T-helper 1 cell (primary cell): ENCODE results near the gene ASCC1.
"Not testable (repeated sequence)": the region's sequence is repeated elsewhere in the genome, so short reads cannot be mapped to it uniquely, and the experiment has no call there.

Experiments
- DNase-seq, 5 donors: peaks; one replicate each; pipeline ENCODE4 v3.0.0-alpha.2; 2012 to 2020

The ASCC1 gene

DNA sequence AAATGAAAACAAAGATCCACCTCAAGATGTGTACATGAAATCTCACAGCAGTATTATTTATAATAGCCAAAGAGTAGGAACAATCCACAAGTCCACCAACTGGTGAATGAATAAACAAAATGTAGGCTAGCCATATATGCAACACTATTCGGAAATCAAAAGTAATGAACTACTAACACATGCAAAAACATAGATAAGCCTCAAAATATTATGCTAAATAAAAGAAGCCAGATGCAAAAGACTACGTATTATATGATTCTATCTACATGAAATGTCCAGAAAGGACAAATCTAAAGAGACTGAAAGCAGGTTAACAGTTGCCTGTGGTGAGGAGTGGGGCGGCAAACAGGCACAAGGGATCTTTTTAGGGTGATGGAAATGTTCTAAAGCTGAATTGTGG is 49.0 kb downstream of the ASCC1 start:
- no peak for DNase-seq

DNA sequence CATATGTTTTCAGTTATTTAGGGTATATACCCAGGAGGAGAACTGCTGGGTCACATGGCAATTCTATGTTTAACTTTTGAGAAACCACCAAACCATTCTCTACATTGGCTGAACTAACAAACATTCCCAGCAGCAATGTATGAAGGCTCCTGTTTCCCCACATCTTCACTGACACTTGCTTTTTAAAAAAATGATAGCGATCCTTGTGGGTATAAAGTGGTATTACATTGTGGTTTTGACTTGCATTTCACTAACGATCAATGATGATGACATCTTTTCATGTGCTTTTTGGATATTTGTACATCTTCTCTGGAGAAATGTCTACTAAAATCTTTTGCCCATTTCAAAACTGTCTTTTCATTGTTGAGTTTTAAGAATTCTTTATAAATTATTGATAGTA is 51.5 kb downstream of the ASCC1 start:
- peak in 1 of 5 donors; percentile 31 for DNase-seq

DNA sequence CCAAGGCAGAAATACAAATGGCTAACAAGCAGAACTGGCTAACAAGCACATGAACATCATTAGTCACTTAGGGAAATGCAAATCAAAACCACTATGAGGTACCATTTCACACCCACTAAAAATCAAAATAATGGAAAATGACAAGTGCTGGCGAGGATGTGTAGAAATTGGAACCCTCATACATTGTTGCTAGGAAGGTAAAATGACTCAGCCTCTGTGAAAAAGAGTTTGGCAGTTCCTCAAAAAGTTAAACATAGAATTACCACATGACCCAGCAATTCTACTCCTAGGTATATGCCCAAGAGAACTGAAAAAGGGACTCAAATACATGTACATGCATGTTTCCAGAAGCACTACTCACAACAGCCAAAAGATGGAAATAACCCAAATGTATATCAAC is 53.1 kb downstream of the ASCC1 start:
- peak in 1 of 5 donors; percentile 63 for DNase-seq

DNA sequence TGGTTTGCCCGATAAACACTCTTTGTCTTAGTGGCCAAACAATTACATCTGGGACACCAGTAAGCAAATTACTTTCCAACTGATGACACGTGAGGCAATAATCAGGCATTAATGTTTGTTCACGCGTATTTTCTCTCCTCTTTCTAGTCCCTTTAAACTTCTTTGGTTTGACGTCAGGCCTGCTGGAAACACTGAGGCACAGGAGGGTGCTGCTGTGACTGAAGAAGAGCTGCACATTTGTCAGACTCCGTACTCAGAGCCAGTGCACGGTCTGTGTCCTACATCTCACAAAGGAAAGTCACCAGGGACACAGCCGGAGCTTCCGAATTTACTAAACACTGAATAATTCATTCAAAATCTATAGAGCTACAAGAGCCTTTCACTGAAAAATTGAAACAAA is 57.9 kb downstream of the ASCC1 start:
- DNase-seq = no peak

DNA sequence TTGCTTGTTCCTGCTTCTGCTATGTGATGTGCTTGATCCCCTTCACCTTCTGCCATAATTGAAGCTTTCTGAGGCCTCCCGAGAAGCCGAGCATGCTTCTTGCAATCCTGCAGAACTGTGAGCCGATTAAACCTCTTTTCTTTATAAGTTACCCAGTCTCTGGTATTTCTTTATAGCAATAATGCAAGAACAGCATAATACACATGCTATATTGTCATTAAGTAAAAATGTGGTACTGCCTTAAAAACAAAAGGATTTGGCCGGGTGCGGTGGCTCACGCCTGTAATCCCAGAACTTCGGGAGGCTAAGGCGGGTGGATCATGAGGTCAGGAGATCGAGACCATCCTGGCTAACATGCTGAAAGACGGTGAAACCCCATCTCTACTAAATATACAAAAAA is 59.9 kb downstream of the ASCC1 start:
- no peak for DNase-seq

DNA sequence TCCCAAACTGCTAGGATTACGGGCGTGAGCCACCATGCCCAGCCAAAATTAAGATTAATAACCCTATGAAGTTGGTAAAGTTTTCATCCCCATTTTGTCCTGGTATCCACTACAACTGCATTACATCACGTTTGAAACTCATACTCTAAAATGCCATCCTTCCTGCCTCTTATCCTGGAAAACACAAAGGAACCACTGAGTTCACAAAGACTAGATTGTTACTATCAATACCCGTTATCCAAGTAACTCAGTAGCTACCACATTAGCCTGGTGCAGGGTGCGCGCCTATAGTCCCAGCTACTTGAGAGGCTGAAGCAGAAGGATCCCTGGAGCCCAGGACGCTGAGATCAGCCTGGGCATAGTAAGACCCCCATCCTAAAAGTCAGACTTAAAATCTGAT is 63.8 kb downstream of the ASCC1 start:
- no peak for DNase-seq

DNA sequence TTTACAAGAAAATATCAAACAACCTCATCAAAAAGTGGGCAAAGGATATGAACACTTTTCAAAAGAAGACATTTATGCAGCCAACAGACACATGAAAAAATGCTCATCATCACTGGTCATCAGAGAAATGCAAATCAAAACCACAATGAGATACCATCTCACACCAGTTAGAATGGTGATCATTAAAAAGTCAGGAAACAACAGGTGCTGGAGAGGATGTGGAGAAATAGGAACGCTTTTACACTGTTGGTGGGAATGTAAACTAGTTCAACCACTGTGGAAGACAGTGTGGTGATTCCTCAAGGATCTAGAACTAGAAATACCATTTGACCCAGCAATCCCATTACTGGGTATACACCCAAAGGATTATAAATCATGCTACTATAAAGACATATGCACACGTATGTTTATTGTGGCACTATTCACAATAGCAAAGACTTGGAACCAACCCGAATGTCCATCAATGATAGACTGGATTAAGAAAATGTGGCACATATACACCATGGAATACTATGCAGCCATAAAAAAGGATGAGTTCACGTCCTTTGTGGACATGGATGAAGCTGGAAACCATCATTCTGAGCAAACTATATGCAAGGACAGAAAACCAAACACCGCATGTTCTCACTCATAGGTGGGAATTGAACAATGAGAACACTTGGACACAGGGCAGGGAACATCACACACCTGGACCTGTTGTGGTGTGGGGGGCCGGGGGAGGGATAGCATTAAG is 65.2 kb downstream of the ASCC1 start:
- not testable (repeated sequence) for DNase-seq

DNA sequence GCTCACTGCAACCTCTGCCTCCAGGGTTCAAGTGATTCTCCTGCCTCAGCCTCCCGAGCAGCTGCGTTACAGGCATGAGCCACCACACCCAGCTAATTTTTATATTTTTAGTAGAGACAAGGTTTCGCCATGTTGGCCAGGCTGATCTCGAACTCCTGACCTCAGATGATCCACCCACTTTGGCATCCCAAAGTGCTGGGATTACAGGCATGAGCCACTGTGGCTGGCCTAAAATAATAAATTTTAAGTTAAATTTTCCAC is 68.8 kb downstream of the ASCC1 start:
- not testable (repeated sequence) for DNase-seq

DNA sequence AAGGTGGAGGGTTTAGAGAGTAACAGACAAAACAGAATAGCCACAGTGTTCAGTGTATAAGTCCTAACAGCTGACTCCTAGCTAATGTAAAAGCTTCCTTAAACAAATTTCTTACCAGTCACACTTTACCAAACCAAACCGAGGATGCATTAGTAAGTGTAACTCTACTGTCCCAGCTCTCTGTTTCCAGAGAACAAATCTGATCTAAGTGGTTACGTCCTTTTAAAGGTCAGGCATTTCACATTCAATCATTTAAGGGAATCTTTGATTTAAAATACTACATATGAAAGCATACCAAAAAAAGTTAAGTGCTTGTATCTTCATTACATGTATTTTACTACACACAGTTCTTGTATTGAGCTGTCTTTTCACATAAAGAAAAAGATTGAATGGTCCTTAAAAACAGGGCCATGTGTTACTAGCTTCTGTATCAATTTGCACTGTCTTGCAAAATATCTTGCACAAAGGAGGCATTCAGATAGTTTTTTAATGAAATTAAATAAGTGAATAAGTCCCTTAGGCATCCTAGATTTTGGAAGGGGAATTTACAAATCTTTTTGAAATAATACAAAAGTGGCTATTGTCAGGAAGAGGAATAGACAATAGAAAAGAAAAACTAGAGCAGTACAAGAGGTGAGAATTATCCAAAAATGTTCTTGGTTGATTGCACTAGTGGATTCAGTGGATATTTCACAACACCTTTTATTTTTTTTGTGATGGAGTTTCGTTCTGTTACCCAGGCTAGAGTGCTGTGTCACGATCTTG is 69.3 kb downstream of the ASCC1 start:
- DNase-seq = no peak

DNA sequence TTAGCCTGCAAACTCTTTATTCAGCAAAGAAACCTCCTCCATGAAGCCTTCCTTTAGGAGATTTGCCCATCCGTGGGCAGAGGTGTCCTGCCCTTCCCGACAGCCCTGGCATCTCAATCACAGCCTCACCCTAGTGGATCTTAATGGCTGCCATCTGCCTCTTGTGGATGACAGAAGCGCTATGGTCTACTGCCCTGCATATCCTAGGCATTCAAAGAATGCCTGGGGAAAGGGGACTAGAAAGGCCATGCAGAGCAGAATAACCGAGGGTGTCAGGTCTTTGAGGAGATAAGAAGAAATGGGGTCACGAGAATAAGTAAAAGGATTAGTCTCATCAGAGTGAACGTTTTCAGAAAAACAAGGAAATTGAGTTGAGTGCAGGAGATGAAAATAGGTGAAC is 70.0 kb downstream of the ASCC1 start:
- DNase-seq = no peak

DNA sequence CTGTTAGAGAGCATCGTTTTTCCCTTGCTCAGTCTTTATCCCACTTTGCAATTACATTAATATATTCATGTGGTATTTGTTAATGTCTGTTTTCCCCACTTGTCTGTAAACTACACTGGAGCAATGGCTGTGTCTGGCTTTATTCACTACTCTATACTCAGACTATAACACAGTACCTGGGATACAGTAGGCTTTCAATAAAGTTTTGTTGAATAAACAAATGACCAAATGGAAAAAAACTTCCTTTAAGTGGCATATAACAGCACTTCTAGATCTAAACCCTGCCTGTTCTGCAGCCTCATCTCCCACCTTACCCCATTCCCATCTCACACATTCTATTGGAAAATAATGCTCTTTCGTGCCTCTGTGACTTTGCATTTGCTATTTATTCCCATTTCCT is 70.4 kb downstream of the ASCC1 start:
- DNase-seq = no peak

DNA sequence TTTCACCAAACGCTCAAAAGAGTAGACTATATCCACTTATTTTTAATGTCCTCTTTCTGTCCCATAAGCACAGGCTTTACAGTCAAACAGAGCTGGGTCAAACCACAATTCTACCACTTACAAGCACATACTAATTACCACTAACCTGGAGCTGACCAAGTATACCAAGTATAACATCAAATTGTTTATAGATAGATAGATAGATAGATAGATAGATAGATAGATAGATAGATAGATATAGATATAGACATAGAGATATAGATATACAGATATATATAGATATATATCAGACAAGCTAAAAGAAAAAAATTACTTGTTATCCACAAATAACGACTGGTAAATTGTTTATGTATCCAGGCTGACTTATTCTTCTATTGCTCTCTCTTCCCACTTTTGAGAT is 75.2 kb downstream of the ASCC1 start:
- DNase-seq = no peak

DNA sequence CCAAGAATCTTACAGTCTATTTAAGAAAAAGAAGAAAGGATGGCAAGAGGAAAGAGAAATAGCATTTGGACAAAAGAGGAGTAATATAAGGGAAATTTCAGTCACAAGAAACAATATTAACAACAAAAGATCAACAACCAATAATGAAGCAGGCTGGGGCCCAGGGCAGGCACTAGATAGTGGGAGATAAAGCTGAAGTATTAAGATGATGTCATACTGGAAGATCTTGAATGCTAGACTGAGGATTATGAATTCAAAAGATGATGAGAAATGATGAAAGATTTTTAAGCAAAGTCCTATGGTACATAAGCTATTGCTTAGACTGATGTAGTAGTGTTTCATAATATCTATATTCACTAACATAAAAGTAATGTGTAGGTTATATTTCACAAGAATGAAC is 75.9 kb downstream of the ASCC1 start:
- no peak for DNase-seq

DNA sequence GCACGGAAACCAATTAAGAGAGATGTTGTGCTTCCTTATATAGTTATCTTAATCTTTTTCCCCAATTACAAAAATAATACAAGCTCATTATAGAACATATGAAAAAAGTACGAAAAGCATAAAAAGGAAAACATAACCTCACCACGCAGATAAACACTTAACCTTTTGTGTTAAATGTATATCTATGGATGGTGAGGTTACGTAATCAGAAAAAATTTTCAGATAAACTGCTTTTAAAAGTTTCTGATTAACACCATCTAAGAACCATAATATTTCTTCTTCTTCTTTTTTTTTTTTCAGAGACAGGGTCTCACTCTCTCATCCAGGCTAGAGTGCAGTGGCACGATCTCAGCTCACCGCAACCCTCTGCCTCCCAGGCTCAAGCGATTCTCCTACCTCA is 78.5 kb downstream of the ASCC1 start:
- no peak for DNase-seq

DNA sequence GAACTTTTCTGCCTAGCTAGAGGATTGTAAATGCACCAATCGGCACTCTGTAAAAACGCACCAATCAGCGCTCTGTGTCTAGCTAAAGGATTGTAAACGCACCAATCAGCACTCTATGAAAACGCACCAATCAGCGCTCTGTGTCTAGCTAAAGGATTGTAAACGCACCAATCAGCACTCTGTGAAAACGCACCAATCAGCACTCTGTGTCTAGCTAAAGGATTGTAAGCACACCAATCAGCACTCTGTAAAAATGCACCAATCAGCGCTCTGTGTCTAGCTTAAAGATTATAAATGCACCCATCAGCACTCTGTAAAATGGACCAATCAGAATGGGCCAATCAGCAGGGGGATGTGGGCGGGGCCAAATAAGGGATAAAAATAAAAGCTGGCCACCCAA is 79.9 kb downstream of the ASCC1 start:
- DNase-seq = not testable (repeated sequence)

DNA sequence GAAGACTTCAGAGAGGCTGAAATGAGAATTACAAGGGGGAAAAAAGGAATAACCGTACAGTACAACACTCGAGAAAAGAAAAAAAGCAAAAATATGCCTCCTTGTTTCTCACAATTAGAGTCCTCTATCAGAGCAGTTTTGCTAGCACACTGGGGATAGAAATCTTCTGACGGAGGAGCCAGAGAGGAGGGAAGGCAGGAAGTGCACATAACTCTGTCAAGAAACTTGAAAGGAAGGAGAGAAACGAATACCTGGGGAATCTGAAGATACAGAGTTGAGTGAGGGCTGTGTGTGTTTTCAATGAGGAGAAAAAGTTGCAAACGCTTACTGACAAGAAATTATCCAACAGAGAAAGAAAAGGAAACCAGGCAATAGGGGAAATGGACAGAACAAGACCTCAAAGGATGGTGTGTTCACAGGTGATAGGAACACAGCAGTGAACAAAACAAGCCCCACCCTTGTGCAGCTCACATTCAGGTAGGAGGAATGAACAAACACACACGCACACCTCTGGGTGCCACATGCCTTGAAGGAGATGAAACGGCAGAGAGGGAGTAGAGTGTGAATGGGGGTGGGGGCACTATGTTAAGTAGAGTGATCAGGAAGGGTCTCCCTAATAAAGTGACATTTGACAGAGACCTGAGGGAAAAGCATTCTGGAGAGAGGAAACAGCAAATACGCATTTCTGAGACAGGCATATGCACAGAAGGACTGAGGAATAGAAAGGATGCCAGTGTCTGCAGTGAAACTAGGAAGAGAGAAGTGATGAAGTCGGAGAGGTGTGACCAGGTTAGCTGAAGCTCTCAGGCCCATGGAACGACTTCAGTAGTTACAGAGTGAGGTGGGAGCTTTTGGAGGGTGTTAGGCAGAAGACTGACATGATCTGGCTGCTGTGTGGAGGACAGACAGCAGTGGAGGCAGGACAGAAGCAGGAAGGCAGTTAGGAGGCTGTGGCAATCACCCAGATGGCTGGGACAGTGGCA is 81.0 kb downstream of the ASCC1 start:
- DNase-seq = no peak

DNA sequence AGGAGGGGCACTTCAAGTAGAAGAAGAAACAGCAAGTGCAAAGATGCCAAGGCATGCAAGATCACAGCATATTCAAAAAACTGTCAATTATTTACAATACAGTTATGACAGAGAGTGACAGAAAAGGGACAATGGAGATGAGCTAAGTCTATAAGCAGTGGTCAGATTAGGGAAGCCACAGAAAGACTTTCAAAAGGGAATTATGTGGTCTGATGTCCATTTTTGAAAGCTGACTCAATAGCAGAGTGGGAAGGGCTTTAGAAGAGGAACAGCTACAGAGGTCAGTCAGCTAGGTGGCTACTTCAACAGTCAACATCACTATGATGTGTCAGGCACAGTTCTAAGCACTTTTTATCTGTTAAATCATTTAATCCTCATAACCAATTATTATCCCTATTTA is 82.6 kb downstream of the ASCC1 start:
- DNase-seq = no peak

DNA sequence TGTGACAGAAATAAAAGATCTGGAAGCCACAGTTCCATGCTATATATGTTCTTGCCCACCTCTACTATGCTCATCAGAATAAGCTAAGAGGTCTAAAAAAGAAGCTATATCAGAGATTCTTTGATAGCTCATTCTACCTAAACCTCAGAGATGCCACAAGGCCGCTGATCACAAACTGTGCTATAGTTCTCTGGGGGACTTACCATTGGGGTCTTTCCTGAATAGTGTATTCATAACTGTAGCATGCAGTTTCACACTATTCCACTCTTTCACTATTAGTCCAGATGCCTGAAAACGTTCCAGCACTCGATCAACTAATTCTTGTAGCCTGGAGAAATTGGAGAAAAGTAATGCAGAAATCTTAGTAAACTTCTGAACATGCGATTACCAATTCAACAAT is 83.2 kb downstream of the ASCC1 start:
- no peak for DNase-seq

DNA sequence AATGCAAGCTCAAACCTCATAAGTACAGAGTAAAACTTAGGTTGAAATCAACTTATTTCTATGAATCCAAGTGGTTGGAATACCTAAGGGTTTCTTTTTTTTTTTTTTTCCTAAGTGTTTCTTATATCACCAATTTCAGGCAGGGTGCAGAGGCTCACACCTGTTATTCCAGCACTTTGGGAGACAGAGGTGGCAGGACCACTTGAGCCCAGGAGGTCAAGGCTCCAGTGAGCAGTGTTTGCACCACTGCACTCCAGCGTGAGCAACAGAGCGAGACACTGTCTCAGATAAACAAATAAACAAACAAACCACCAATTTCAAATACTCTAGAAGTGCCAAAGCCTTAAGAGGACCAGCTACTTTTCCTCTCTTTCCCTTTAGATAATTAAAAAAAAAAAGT is 88.5 kb downstream of the ASCC1 start:
- DNase-seq = no peak

DNA sequence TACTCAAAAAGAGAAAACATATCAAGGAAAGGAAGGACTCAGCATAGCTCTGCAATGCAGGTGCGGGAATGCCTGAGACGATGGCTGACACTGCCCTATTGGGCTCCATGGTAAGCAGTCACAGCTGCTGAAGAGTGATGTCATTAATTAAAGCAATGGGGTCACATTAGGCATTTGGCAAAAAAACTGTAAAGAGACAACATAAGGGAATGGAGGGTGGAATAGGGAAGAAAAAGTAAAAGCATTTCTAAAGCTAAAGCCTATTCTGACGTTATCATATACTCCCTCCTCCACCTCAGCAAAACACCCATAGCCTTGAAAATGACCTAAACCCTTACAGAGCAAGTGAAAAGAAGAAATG is 89.2 kb downstream of the ASCC1 start:
- DNase-seq = no peak

DNA sequence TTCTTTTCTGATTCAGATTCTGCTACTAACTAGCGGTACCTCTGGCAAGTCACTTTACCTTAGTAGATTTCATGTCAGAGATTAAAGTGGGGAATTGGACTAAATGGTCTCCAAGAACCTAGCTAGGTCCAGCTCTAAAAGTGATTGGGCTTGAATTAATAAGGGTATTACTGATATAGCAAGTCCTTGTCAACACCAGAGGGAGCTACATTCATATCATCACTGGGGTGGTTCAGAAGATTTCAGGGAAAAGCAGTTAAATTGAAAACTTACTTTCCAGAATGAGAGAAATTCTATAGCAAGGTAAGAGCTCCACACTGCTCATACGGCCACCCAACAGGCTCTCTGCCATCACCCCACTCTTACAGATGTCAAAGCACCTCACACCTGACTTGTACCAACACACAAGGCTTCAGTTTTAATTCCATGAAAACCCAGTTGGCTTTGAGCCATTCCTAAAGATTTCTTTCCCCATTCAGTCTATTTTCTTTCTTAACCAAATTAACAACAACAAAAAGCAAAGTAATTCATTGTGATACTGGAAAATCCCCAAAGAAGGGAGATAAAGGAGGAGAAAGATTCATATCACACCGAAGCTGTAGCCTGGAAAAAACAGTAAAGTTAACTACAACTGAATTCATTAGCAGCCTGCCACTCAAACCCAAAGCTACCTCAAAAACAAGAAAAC is 89.7 kb downstream of the ASCC1 start:
- DNase-seq = peak in 1 of 5 donors; percentile 27

DNA sequence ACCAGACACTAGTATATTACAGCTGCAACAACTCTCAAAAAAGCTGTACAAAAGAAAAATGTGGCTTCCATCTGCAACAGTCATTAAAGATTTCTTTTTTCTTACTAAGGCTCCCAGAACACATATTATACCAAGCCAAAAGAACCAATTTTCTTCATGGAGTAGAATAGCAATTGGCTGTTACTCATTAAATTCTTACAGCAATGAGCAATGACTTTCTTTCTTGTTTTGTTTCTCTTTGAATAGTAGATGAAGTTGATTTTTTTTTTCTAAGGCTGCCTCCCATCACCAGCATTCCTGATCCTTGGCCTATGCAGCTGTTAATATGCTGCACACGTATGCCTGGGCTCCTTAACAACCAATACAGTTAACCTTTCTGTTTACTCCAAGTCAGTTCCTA is 91.1 kb downstream of the ASCC1 start:
- no peak for DNase-seq

DNA sequence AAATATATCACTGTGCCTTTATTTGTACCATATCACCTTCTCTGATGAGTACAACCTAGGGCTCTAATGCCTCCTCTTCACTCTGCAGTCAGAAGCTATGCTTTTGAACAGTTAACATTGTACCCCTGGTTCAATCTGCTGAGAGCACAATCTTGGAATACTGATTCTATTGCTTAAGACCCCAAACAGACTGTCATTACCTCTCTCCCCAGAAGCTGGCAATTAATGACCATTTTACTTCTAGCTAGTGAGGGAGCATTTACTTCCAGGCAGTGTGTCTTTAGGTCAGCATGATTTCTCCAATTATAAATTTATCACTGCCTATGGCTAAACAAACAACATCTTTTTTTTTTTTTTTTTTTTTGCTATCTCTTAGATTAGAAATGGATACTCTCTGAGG is 91.7 kb downstream of the ASCC1 start:
- no peak for DNase-seq
